Karpas-422 (cell line): ENCODE results near the gene C11orf16. TPM values are rescaled to one million over a fixed set of nuclear protein-coding genes. Genes with fewer than 3 reads are reported as not detected.

Experiments
- DNase-seq: peaks from one replicate; pipeline ENCODE4 v3.0.0-alpha.2; 2015
- H2AFZ ChIP-seq: fragments of 200-600 bp; sonication (generic); 2 replicates; pipeline ENCODE4 v1.6.1; 2014; ENCODE audit warnings: antibody characterized with exemption, low read length, mixed read lengths
- H3K27ac ChIP-seq: fragments of 200-600 bp; sonication (generic); 2 replicates; pipeline ENCODE4 v1.5.1; 2014; ENCODE audit warnings: mild to moderate bottlenecking, low read length, moderate library complexity
- H3K27me3 ChIP-seq: fragments of 200-600 bp; sonication (generic); 2 replicates; pipeline ENCODE4 v1.6.1; 2014; ENCODE audit warnings: low read length, mixed read lengths
- H3K36me3 ChIP-seq: fragments of 200-600 bp; sonication (generic); 2 replicates; pipeline ENCODE4 v1.6.1; 2014; ENCODE audit warnings: low read length, mixed read lengths; ENCODE audit not compliant: insufficient read depth
- H3K4me1 ChIP-seq: fragments of 200-600 bp; sonication (generic); 2 replicates; pipeline ENCODE4 v1.6.1; 2014; ENCODE audit warnings: mild to moderate bottlenecking, low read length, mixed read lengths
- H3K4me2 ChIP-seq: fragments of 200-600 bp; sonication (generic); 2 replicates; pipeline ENCODE4 v1.6.1; 2014; ENCODE audit warnings: low read length, low read depth, mild to moderate bottlenecking; ENCODE audit not compliant: poor library complexity, severe bottlenecking
- H3K4me3 ChIP-seq: fragments of 200-600 bp; sonication (generic); 2 replicates; pipeline ENCODE4 v1.5.1; 2014; ENCODE audit warnings: mild to moderate bottlenecking, antibody characterized with exemption, low read length, mixed read lengths
- H3K79me2 ChIP-seq: fragments of 200-600 bp; sonication (generic); 2 replicates; pipeline ENCODE4 v1.6.1; 2014; ENCODE audit warnings: mild to moderate bottlenecking, low read length, mixed read lengths
- H3K9ac ChIP-seq: fragments of 200-600 bp; sonication (generic); 2 replicates; pipeline ENCODE4 v1.6.0; 2014; ENCODE audit warnings: low read length
- H3K9me2 ChIP-seq: fragments of 200-600 bp; sonication (generic), shearing (Covaris generic); replicated peaks from 2 replicates; pipeline ENCODE4 v1.6.0; 2014; ENCODE audit warnings: mild to moderate bottlenecking, low read length, moderate library complexity; ENCODE audit not compliant: insufficient read depth
- H3K9me3 ChIP-seq: fragments of 300-700, 200-600 bp; sonication (generic); 2 replicates; pipeline ENCODE4 v1.6.1; 2014; ENCODE audit warnings: low read length, mixed read lengths
- H4K20me1 ChIP-seq: fragments of 200-600 bp; sonication (generic); 2 replicates; pipeline ENCODE4 v1.6.1; 2014; ENCODE audit warnings: mild to moderate bottlenecking, antibody characterized with exemption, low read length, low read depth; ENCODE audit not compliant: insufficient read depth
- small RNA-seq: library from RNA; depleted of rRNA; stranded (forward); fragments of <200 nt; gene quantifications from one replicate; pipeline ENCODE3, GENCODE V24; 2014
- total RNA-seq: library from RNA; depleted of rRNA; stranded (reverse); fragments of >200 nt; shearing (Covaris generic); gene quantifications from 2 replicates; pipeline ENCODE4 v1.2.3, GENCODE V29; 2014; ENCODE audit warnings: low replicate concordance; rRNA removed

The C11orf16 gene
- total RNA-seq, 1 experiment from 2014 or later, result not detected

- Histone ChIP-seq H3K9me3 (no peaks in the 10 kb centered on the region), H3K9ac (no peak overlapping the region), H2AFZ (no peak overlapping the region), H4K20me1 (no peaks in the 10 kb centered on the region), H3K4me1 (no peaks in the 10 kb centered on the region), H3K27ac (no peak overlapping the region), H3K27me3 (no peaks in the 10 kb centered on the region), H3K79me2 (no peaks in the 10 kb centered on the region), H3K4me2 (no peak overlapping the region), H3K36me3 (no peaks in the 10 kb centered on the region), H3K4me3 (no peak overlapping the region), H3K9me2 (no peaks in the 10 kb centered on the region)
- no peak for DNase-seq
These were observed 61.5 kb downstream of the C11orf16 start for GRCh38 chr11:8871171-8871775.

- no peak overlapping the region for H3K4me2 ChIP-seq
- no peak overlapping the region for H3K4me3 ChIP-seq
These were observed 62.2 kb downstream of the C11orf16 start for GRCh38 chr11:8870411-8871170.

More at GRCh38 chr11:8870411-8871170, 62.2 kb downstream of the C11orf16 start:
- Histone ChIP-seq H3K9ac (no peak overlapping the region), H2AFZ (no peak overlapping the region), H3K27ac (no peak overlapping the region), H3K36me3 (no peaks in the 10 kb centered on the region), H3K4me1 (no peaks in the 10 kb centered on the region), H3K9me2 (no peaks in the 10 kb centered on the region), H3K79me2 (no peaks in the 10 kb centered on the region), H4K20me1 (no peaks in the 10 kb centered on the region), H3K27me3 (no peaks in the 10 kb centered on the region), H3K9me3 (no peaks in the 10 kb centered on the region)
- no peak for DNase-seq

Small RNAs within 50 kb of the gene (small RNA-seq; reads per million reads assigned to genes)
- gene RF00019, result not detected

Other genes starting within 250 kb of the C11orf16 start
- 15.1 and 16.1 TPM in 2 replicates for gene AKIP1, start 21.8 kb downstream of the C11orf16 start, total RNA-seq
- gene ASCL3, start 10.1 kb upstream of the C11orf16 start, total RNA-seq, result not detected in 2 replicates
- gene TMEM9B, start 31.5 kb upstream of the C11orf16 start, total RNA-seq, result 32.9 and 40.0 TPM in 2 replicates
- gene NRIP3, start 71.1 kb upstream of the C11orf16 start, total RNA-seq, result not detected in 2 replicates
- 6.8 TPM in 1 of 2 replicates, not detected in the other for gene SCUBE2, start 158.7 kb upstream of the C11orf16 start, total RNA-seq